Choroid plexus epithelial cell (primary cell): ENCODE measurements around the gene ARF3.

Source experiments
- DNase-seq: peaks from one replicate; pipeline ENCODE4 v3.0.0-alpha.2; 2010; ENCODE audit warnings: low read depth
- H3K4me3 ChIP-seq: 2 replicates; pipeline ENCODE4 v1.5.1; 2011; ENCODE audit warnings: low read depth, mild to moderate bottlenecking, control low read depth, low read length, moderate library complexity
- TF ChIP-seq, protein P1 (sequence below): conservative IDR thresholded peaks from 2 replicates; pipeline ENCODE4 v1.5.1; 2011; ENCODE audit warnings: low read depth, mild to moderate bottlenecking, control low read depth, inconsistent platforms, low read length, moderate library complexity

Gene ARF3

DNA sequence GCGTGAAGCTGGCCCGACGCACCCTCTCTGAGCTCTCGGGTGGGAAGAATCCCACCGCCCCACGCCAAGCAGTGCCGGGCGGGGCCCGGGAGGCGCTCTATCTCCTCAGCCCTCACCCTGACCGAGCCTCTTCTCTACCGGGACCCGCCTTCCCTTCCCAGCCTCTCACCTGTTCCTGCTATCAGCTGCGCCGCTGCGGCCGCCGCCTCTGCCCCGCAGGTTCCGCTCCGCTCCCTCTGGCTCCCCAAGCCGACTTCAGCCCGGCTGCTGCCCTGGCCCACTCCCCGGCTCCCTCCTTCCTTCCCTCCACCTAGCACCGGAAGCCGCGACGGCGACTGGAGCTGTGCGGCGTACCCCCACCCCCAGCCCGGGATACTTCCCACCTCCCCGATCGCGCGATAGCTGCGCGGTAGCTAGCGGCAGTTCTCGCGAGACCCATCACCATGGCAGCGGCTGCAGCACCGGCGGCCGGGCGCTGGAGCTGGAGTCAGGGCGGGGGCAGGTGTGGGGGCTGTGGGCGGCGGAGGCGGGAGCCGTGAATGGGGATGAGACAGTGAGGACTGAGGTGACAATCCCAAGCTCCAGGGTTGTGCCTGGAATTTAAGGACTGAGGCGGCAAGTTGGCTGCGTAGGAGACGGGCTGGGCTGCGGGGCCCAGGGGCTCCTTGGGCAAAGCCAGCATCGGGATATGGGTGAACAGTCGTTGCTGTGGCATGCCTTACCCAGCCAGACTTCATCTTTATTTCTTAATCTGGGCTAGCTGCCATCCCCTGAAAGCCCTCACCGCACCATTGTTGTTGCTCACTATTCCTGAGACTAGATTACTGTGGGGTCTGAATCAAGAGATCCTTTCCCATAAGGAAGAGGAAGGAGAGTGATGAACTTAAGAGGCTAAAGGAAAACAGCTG, at the start of gene ARF3:
TSS of gene ARF3 (minus strand) at position 347 of the 908 bp plus-strand sequence. CDS start 16,392 bp downstream, outside the sequence.
- TF ChIP-seq, protein P1, sequence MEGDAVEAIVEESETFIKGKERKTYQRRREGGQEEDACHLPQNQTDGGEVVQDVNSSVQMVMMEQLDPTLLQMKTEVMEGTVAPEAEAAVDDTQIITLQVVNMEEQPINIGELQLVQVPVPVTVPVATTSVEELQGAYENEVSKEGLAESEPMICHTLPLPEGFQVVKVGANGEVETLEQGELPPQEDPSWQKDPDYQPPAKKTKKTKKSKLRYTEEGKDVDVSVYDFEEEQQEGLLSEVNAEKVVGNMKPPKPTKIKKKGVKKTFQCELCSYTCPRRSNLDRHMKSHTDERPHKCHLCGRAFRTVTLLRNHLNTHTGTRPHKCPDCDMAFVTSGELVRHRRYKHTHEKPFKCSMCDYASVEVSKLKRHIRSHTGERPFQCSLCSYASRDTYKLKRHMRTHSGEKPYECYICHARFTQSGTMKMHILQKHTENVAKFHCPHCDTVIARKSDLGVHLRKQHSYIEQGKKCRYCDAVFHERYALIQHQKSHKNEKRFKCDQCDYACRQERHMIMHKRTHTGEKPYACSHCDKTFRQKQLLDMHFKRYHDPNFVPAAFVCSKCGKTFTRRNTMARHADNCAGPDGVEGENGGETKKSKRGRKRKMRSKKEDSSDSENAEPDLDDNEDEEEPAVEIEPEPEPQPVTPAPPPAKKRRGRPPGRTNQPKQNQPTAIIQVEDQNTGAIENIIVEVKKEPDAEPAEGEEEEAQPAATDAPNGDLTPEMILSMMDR: no peak
- peak within 1 kb of the TSS; percentile 99 for H3K4me3 ChIP-seq
- DNase-seq: peak; percentile 93

DNA sequence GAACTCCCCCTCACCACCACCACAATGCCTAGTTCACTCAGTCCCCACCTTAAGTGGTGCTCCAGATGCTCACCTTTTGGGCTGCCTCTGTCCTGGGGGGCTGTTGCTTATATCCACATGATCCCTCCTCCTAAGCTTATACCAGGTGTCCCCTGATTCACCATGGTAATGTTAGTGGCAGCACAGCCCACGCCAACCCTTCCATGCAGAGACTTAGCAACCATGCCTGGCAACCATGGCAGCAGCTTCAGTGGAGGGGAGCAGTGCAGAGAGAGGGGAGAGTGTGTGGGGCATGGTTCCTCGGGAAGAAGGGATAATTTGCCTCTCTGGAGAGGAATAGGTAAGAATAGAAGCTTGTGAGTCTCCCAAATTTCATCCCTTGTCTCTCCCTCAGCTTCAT, 43.1 kb upstream of the ARF3 start:
- no peak overlapping the region for H3K4me3 ChIP-seq
- DNase-seq: no peak
- TF ChIP-seq, protein P1: no peak

DNA sequence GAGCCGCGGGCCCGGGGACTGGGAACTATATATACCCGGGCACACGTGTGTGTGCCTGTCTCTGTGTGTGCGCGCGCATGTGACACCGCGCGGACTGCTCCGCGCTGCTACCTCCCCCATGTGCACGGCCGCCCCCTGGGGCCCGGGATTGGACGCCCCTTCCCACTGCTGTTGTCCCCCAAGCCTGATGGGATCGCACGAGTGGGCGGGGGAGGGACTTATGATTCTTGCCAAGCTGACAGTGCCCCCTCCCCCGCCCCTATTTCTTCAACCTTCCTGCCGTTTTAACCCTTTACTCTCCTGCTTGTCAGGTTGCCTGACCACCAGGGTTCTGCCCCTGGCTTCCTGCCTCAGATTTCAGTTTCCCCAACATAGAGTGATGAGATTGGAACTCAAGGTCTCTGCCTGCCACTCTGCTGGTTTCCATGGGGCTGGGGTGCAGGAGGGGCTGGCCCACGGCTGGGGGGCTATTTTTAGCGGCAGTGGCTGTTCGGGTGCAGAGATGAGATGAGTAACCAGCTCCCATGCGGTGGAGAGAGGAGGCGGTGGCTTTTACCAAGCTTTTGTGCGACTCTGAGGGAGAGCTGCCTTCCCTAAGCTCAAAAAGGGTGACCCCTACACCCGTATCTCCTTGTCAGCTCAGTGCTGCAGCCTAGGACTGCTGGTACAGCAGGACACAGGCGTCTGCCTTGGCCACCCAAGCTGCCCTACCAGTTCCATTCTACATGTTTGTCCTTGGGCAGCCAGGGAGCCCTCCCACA, 42.3 kb upstream of the ARF3 start, which contains the start of gene DDN:
TSS of gene DDN (minus strand) at position 5 of the 761 bp plus-strand sequence. CDS start 88 bp downstream, outside the sequence.
- TF ChIP-seq, protein P1: peak; percentile 9
- H3K4me3 ChIP-seq: peak within 1 kb of the TSS; percentile 45
- peak; percentile 55 for DNase-seq

DNA sequence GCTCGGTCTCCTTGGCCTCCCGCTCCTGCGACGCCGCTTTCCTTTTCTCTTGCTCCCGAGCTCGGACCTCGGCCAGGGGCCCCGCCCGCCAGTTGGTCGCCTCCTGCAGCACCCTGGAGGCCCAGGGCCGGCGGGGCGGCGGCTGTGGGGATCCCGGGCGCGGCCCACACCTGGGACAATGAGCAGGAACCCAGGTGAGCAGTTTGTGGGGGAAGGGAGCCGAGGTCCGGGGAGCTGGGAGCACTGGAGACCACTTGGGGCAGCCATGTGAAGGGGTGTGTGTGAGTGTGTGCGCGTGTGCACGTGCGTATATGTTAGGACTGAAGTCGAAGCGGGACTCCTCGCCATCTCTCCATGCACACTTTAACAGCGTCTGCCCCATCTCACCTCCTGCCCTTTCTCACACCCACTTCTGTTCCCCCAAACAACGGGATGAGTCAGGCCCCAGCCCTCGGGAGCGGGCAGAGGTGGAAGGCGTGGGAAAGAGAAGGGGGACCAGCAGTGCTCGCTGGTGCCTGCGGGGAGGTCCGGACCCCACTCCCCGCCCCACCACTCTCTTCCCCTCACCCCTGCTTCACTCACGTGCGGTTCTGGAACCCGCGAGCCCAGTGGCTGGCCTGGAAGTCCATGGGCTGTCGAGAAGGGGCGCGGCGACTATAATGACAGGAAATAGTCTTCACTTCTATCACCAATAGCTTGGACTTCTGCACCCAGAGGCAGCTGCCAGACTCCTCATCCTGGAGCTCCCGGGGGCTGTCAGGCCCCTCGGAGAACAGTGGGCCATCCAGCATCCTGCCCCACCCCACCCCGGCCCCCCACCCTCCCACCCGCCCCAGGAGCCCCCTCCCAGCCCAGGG, 41.4 kb upstream of the ARF3 start:
- DNase-seq: no peak
- H3K4me3 ChIP-seq: peak overlapping the region; percentile 42
- TF ChIP-seq, protein P1: no peak

DNA sequence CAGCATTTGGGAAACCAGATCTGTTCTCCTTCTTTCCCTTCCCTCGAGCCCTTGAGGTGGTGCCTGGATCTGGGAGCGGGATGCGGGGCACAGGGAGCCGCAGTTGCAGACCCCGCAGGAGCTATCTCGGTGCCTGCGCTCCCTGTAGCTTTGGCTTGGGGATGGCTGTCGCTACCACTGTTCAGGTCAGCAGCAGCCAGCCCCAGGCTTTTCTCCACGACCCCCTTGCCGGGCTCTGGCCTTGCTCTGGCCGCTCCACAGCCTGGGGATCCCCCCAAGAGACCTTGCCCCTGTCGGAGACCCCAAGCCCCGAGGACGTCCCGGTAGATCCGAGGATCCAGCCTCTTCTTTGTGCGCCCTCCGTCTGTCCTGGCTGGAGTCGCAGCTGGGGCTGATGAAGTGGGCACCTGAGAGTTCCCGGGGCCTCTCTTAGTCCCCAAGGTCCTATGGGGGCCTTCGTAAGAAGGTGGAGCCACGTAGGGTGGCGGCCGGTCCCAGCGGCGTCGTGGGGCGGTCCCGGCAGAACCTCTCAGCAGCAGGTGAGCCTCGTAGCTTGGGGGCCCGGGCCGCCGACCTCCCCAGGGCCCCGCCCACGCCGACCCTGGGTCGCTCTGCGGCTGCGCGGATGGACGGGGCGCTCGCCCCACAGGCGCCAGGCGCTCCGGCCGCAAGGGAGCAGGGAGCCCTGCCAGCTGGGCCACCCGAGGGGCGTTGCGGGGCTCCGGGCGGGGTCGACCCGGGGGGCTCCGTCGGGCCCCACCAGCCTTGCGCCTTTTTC, 40.6 kb upstream of the ARF3 start:
- H3K4me3 ChIP-seq: peak overlapping the region; percentile 42
- TF ChIP-seq, protein P1: no peak
- no peak for DNase-seq
